ENCODE results near the gene CYBC1. TPM values are rescaled to one million over a fixed set of nuclear protein-coding genes. Genes with fewer than 3 reads are reported as not detected.
A peak's percentile ranks its signal among the peaks of the same experiment; 100 is the strongest.

Gene CYBC1
- total and polyA plus RNA-seq, 9 of the 15 experiments (the other 6 are each of a cell fraction or from before 2014, with no cell fraction given), result 1.3 to 71.8 (median 49.9) TPM

GRCh38 chr17:82457073-82457928 lies 6.7 kb upstream of the CYBC1 start (continued):
- no peak for TF ChIP-seq ZBTB26 (CRISPR knock-in tag; IDR thresholded peaks at IDR 0.05)
- no peak for TF ChIP-seq CEBPG (CRISPR knock-in tag; IDR thresholded peaks at IDR 0.05)
- 0 out of 4 replicates have a peak, but pooled peaks of 1 of the 2 experiments have one; percentile 27 for TF ChIP-seq CEBPG (tag; conservative IDR thresholded peaks at IDR 0.05 in 1 of 2, IDR thresholded peaks at IDR 0.05 in 1 of 2)
- TF ChIP-seq CTCF (IDR thresholded peaks at IDR 0.05 in 2 of 3, conservative IDR thresholded peaks at IDR 0.05 in 1 of 3; ENCODE audit: insufficient read depth in 2 of 3, low read depth in 1 of 3, low read length in 3 of 3), result no peak
- no peak for TF ChIP-seq ZNF274 (IDR thresholded peaks at IDR 0.05; ENCODE audit: borderline replicate concordance, low read depth, low read length)
- no peak for TF ChIP-seq NR4A1 (CRISPR knock-in tag; IDR thresholded peaks at IDR 0.05)
- TF ChIP-seq NR4A1 (tag; IDR thresholded peaks at IDR 0.05), result no peak
- TF ChIP-seq ZNF766 (CRISPR knock-in tag; conservative IDR thresholded peaks at IDR 0.05), result 0 out of 2 replicates have a peak, but pooled peaks have one; percentile 47
- TF ChIP-seq NCOA2 (IDR thresholded peaks at IDR 0.05; ENCODE audit: partially characterized antibody in 2 of 2), result no peak
- TF ChIP-seq IRF2 (CRISPR knock-in tag; IDR thresholded peaks at IDR 0.05), result no peak
- TF ChIP-seq, protein P1, sequence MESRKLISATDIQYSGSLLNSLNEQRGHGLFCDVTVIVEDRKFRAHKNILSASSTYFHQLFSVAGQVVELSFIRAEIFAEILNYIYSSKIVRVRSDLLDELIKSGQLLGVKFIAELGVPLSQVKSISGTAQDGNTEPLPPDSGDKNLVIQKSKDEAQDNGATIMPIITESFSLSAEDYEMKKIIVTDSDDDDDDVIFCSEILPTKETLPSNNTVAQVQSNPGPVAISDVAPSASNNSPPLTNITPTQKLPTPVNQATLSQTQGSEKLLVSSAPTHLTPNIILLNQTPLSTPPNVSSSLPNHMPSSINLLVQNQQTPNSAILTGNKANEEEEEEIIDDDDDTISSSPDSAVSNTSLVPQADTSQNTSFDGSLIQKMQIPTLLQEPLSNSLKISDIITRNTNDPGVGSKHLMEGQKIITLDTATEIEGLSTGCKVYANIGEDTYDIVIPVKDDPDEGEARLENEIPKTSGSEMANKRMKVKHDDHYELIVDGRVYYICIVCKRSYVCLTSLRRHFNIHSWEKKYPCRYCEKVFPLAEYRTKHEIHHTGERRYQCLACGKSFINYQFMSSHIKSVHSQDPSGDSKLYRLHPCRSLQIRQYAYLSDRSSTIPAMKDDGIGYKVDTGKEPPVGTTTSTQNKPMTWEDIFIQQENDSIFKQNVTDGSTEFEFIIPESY (CRISPR knock-in tag; IDR thresholded peaks at IDR 0.05), result no peak
- TF ChIP-seq MECOM (CRISPR knock-in tag; IDR thresholded peaks at IDR 0.05), result no peak

Data from K562 (cell line).